Mesenteric fat pad (tissue), 1 donor: ENCODE data around the gene ATP6V1G2. TPM values are rescaled to one million over a fixed set of nuclear protein-coding genes. Genes with fewer than 3 reads are reported as not detected.

Source experiments
- DNase-seq: peaks from one replicate; pipeline ENCODE4 v3.0.0-alpha.2; 2020; ENCODE audit warnings: low spot score
- total RNA-seq: library from RNA; stranded (reverse); fragmentation: NEBNext Ultra II Directional; extraction: Animal tissue kit (Norgen Biotek cat#: 25700); gene quantifications from one replicate; pipeline ENCODE4 v1.2.1, GENCODE V29; 2021
- donor health status: DM: yes; HTN: yes; CAD: no.

ATP6V1G2 gene
- total RNA-seq, 1 donor from 2014 or later = 1.1 TPM

- no peak for DNase-seq
Measured at GRCh38 chr6:31548544-31548873, 2.1 kb upstream of the ATP6V1G2 start.

- no peak for DNase-seq
Measured at GRCh38 chr6:31547727-31548543, 1.5 kb upstream of the ATP6V1G2 start.

GRCh38 chr6:31546958-31547726, 734 bp upstream of the ATP6V1G2 start, which contains the start of gene NFKBIL1:
Gene NFKBIL1 (plus strand): TSS chr6:31547608. CDS start chr6:31547695, 87 bp downstream.
- DNase-seq = peak; percentile 96

GRCh38 chr6:31545291-31545690, 1.1 kb downstream of the ATP6V1G2 start:
- DNase-seq = no peak

- DNase-seq = no peak
Measured at GRCh38 chr6:31544676-31545075, 1.7 kb downstream of the ATP6V1G2 start.

- no peak for DNase-seq
Measured at GRCh38 chr6:31543639-31544038, 2.8 kb downstream of the ATP6V1G2 start.

GRCh38 chr6:31541658-31542521, 4.5 kb downstream of the ATP6V1G2 start, which contains the start of gene DDX39B:
Gene DDX39B (minus strand): TSS chr6:31542003. CDS start chr6:31540532, 1,471 bp downstream.
- DNase-seq = peak; percentile 97

- no peak for DNase-seq
Measured at GRCh38 chr6:31541059-31541657, 5.2 kb downstream of the ATP6V1G2 start.

GRCh38 chr6:31540640-31541039, 5.8 kb downstream of the ATP6V1G2 start:
- DNase-seq = no peak

GRCh38 chr6:31538805-31539400, 7.5 kb downstream of the ATP6V1G2 start:
- DNase-seq = no peak

GRCh38 chr6:31535538-31536324, 10.7 kb downstream of the ATP6V1G2 start:
- no peak for DNase-seq

GRCh38 chr6:31534521-31535040, 11.8 kb downstream of the ATP6V1G2 start:
- DNase-seq = no peak

- no peak for DNase-seq
Measured at GRCh38 chr6:31534011-31534410, 12.4 kb downstream of the ATP6V1G2 start.

- no peak for DNase-seq
Measured at GRCh38 chr6:31533455-31533841, 13.0 kb downstream of the ATP6V1G2 start.

- DNase-seq = no peak
Measured at GRCh38 chr6:31532644-31533454, 13.6 kb downstream of the ATP6V1G2 start.

- DNase-seq = no peak
Measured at GRCh38 chr6:31531771-31532643, 14.4 kb downstream of the ATP6V1G2 start.

GRCh38 chr6:31531162-31531561, 15.2 kb downstream of the ATP6V1G2 start:
- no peak for DNase-seq

- no peak for DNase-seq
Measured at GRCh38 chr6:31530659-31531058, 15.7 kb downstream of the ATP6V1G2 start.
